Stomach (tissue), 8 donors: ENCODE measurements around the gene BACE2. TPM values are rescaled to one million over a fixed set of nuclear protein-coding genes. Genes with fewer than 3 reads are reported as not detected.

ENCODE experiments used
- polyA plus RNA-seq, 3 donors: library from polyadenylated mRNA; stranded (reverse); fragments of 200-250 nt; gene quantifications; one replicate each; pipeline ENCODE4 v1.2.3, GENCODE V29; 2013
- small RNA-seq, 4 donors: library from RNA; depleted of rRNA; stranded (forward); fragments of <200 nt; gene quantifications; one replicate each; pipeline ENCODE3, GENCODE V24; 2016
- total RNA-seq, 5 donors: library from RNA; depleted of rRNA; stranded (reverse); fragments of >200 nt; gene quantifications; one replicate each; pipeline versions ENCODE4 v1.1.0 to v1.2.3, GENCODE V29; 2014 to 2016
- donor health status: healthy with polysubstance abuse.
- donor health status: Bipolar disorder and iron deficiency.
- donor health status: healthy.

BACE2 gene
- total and polyA plus RNA-seq, 8 donors: 7.6 to 244 (median 51.4) TPM

Small RNA genes lying within 50 kb of the gene (small RNA-seq; reads per million reads assigned to genes)
- 0 reads per million in 4 donors for gene MIR3197

Other genes starting within 250 kb of the BACE2 start
- gene FAM3B, start 148.6 kb downstream of the BACE2 start, total RNA-seq: 10 to 100 TPM in 4 of 5 donors, not detected in 1; 12.3 to 95.3 (median 54.8) TPM
- gene FAM3B, start 148.6 kb downstream of the BACE2 start, polyA plus RNA-seq: 100 to 1,000 TPM in 1 of 3 donors, 10 to 100 TPM in 2; 40.6 to 103 (median 98.7) TPM
- gene MX2, start 193.9 kb downstream of the BACE2 start, total RNA-seq: 10 to 100 TPM in 4 of 5 donors, 1 to 10 TPM in 1; 8.7 to 85.8 (median 51.6) TPM
- gene MX2, start 193.9 kb downstream of the BACE2 start, polyA plus RNA-seq: 10 to 100 TPM in 1 of 3 donors, 1 to 10 TPM in 2; 5.0 to 22.8 (median 5.3) TPM